ENCODE results near the gene GLS. TPM values are rescaled to one million over a fixed set of nuclear protein-coding genes. Genes with fewer than 3 reads are reported as not detected.
"Not testable (repeated sequence)": the region's sequence is repeated elsewhere in the genome, so short reads cannot be mapped to it uniquely, and the experiment has no call there.

GLS gene
- total RNA-seq, 1 experiment from 2014 or later: 270 TPM

DNA sequence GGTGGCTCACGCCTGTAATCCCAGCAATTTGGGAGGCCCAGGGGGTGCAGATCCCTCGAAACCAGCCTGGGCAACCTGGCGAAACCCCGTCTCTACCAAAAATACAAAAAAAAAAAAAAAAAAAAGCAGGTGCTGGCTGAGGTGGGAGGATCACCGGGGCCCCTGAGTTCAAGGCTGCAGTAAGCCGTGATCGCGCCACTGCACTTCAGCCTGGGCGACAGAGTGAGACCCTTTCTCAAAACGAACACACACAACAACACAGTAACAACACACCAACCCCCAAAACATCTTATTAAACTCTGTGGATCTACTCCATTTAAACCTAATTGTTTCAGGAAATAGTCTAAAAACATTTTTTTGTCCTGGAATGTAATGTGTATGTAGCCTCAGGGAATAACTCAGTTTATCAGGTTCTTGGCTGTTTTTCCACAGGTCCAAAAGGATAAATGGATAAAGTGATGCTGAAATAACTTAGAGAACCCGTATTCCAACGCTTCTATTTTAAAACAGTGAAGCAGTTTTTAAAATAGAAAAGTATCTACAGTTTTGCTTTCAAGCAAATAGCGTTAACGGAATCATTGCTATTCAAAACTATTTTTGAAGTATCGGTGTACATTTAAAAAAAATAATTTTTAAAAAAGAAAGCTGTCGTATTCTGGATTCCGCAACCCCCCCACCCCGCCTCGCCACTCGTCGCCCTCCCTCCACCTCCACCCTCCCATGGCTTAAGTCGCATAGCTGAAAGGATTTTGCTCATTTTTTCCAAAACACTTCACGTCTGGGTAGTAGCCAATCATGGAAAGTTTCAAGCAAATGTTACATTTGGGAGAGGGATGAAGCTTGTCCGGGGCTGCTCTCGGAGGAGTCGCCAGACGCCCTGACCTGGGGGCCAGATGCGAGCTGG is 895 bp upstream of the GLS start:
- in situ Hi-C loops (cut with HindIII; ENCODE audit: low pct_unique_long_range_greater_than_20kb, low sequenced_read_pairs): no loop called here
- DNase-seq (ENCODE audit: low read depth): peak; percentile 61

DNA sequence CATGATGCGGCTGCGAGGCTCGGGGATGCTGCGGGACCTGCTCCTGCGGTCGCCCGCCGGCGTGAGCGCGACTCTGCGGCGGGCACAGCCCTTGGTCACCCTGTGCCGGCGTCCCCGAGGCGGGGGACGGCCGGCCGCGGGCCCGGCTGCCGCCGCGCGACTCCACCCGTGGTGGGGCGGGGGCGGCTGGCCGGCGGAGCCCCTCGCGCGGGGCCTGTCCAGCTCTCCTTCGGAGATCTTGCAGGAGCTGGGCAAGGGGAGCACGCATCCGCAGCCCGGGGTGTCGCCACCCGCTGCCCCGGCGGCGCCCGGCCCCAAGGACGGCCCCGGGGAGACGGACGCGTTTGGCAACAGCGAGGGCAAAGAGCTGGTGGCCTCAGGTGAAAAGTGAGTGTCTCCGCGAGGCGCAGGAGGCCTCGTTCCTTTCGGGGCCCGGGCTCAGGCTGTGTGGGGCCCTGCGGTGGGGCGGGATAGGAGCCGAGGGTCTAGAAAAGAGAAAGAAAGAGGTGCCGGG is 520 bp downstream of the GLS start:
- in situ Hi-C loops (cut with HindIII; ENCODE audit: low pct_unique_long_range_greater_than_20kb, low sequenced_read_pairs): no loop called here
- DNase-seq (ENCODE audit: low read depth): no peak

DNA sequence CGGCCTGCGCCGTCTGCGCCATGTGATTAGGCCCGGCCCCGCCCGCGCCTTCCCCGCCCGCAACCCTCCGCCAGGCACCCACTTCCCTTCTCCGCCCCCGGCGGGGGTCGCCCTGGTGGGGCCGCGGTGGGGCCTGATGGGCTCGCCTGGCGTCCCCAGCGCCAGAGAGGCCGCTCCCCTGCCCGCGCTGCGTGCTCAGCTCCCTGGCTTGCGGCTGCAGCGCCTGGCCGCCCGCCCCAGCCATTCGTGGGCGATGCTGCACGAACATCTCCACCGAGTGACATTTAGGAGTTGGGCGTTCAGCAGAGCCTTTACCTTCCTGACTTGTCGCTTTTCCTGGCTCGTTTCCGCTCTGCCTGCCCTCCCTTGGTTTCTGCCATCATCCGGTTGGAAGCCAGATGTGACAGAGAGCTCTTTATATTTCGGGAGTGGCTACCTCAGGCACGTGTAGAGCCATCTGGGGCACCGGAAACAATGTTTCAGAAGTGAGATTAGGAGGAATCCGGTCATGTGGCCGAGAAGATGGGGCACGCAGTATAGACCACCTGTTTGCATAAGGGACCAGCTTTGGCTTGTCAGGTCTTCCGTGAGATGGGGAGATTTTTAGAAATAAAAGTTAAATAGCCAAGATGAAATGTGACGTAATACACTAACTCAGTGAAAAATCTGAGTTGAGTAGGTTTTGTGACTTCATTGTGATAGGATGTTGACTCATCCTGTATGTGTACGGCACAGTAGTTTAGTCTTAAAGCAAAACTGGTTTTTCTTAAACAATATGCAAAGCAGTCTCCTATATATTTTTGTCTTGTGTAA is 1.2 kb downstream of the GLS start:
- in situ Hi-C loops (cut with HindIII; ENCODE audit: low pct_unique_long_range_greater_than_20kb, low sequenced_read_pairs): no loop called here
- peak; percentile 81 for DNase-seq (ENCODE audit: low read depth)

DNA sequence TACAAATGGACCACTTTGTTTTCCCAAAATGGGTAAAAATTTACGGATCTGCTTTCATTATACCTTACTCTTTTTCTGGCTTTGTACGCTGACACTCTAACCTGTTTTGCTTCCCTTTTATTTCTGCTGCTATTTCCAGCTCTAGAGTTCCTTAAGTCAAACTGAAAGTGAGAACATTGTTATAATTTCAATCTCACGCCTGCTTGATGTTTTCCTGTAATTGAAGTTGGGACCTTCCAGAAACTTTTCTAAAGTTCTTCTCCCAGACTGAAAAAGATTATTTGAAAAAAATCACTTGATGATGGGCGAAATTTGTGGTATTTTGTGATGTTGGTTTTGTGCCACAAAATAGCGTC is 1.8 kb downstream of the GLS start:
- DNase-seq (ENCODE audit: low read depth): peak; percentile 55
- in situ Hi-C loops (cut with HindIII; ENCODE audit: low pct_unique_long_range_greater_than_20kb, low sequenced_read_pairs): no loop called here

DNA sequence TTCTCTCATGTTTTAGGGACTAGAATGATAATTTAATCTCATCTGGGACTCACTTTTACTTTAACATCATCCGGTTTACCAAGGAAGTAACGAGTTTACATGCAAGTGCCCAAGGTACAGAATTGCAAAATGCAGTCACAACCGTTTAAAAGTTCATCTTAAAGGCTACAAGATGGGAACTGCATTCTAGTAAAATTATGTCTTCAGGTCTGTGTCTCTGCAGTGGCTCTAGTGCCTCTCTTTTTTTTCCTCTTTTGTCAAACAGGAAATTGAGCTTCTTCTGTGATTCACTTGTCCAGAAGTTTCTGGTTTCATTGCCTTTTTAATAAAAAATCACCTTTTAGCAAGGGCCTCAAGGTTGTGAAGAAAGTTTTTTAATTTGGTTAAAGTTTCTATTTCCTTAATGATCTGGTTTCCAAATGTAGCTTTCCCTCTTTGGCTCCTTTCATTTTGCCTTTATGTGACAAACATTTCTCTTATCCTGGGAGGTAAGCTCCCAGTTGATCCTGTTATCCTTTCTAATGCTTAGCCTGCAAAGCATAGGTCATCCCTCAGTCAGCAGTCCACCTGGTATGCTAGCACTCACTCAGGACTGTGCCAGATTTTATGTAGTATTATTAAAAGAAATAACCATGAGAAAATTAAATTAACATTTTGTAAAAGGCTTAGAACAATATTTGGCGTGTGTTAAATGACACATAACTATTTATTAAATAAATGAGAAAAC is 2.4 kb downstream of the GLS start:
- DNase-seq (ENCODE audit: low read depth): peak; percentile 62
- in situ Hi-C loops (cut with HindIII; ENCODE audit: low pct_unique_long_range_greater_than_20kb, low sequenced_read_pairs): no loop called here

DNA sequence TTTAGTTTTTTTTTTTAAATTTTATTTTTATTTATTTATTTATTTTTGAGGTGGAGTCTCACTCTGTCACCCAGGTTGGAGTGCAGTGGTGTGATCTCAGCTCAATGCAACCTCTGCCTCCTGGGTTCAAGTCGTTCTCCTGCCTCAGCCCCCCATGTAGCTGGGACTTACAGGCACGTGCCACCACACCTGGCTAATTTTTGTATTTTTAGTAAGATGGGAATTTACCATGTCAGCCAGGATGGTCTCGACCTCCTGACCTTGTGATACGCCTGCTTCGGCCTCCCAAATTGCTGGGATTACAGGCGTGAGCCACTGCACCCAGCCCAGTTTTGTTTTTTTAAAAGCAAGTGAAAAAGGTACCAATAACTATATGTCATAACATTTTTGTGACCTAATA is 5.2 kb downstream of the GLS start:
- in situ Hi-C loops (cut with HindIII; ENCODE audit: low pct_unique_long_range_greater_than_20kb, low sequenced_read_pairs); DNase-seq (ENCODE audit: low read depth): not testable (repeated sequence)

DNA sequence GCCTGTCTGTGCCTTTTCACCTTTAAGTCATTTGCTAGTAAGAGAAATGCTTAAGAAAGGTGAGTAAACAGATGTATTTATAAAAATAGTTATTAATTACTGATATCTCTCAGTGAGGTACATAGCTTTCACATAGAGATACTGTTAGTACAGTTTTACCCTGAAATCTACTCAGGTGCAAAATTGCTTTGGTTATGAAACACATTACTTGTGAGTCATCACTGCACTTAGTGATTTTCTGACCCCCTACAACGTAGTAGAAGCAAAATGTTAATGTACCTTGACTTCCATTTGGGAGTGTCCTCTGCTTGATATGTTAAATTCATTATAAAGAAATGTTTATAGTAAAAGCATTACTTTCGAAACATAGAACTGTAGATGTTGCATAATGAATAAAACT is 6.5 kb downstream of the GLS start:
- in situ Hi-C loops (cut with HindIII; ENCODE audit: low pct_unique_long_range_greater_than_20kb, low sequenced_read_pairs): no loop called here
- peak; percentile 65 for DNase-seq (ENCODE audit: low read depth)

DNA sequence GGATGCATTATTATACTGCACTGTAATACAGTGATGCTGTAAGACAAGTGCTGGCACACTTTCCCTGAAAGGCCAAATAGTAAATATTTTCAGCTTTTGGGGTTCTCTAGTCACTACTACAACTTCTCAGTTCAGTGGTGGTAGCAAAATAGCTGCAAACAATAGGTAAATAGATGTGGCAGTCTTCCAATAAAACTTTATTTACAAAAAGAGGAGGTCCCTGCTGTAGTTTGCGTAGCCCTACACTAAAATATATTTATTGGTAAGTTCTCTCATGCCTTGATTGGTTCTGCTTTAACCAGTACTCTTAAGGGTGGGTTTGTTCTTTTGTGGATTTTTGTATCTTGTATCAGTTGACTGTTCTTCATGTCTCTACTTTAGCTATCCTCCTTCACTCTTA is 7.8 kb downstream of the GLS start:
- in situ Hi-C loops (cut with HindIII; ENCODE audit: low pct_unique_long_range_greater_than_20kb, low sequenced_read_pairs): no loop called here
- no peak for DNase-seq (ENCODE audit: low read depth)

DNA sequence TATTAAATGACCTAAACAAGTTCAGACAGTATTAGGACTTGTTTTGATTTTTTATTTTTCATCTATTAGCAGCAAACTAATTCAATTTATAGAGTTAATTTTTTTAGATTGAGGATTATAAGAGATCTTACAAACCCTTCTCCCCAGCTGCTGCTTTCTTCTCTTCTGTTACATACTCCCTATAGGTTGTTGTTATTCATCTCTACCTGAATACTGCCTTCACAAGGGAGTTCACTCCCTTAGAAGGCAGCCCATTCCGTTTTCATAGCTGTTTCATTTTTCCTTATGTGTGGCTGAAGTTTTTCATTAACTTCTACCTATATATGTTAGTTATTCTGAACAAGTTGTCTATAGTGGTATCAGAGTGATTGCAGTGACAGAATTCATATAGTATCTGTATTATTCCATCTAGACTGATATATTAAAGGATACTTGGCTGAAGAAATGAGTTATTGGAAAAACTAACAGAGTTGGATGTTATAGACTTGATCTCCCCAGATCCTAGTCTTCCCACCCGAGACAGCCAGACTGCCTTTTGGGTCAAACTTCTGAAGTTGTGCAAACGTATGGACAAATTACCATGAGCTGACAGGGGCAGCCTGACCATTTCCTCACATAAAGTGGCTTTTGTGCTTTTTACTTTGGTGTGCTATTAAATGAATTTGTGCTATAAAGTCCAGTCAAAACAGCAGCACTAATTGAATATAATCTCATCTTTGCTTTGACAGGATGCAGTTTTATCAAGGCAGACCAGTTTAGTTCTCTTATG is 8.7 kb downstream of the GLS start:
- in situ Hi-C loops (cut with HindIII; ENCODE audit: low pct_unique_long_range_greater_than_20kb, low sequenced_read_pairs): no loop called here
- peak; percentile 60 for DNase-seq (ENCODE audit: low read depth)

DNA sequence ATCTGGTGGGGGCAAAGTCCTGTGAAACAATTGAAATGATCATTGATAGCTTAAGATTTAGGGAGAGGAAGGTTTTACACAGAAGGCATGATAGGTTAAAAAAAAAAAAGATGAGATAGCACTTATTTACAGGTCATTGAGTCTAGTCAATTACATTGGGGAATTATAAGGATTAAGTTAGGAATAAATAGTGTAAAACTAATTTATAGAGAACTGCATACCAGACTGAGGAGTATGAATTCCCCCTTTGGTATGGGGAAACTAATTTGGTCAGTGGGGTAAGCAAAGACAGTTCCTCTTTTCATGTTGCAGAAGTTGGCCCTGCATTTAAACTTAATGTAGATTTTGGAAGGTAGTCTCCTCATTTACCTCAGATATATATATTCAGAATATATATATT is 10.8 kb downstream of the GLS start:
- in situ Hi-C loops (cut with HindIII; ENCODE audit: low pct_unique_long_range_greater_than_20kb, low sequenced_read_pairs): no loop called here
- DNase-seq (ENCODE audit: low read depth): no peak

DNA sequence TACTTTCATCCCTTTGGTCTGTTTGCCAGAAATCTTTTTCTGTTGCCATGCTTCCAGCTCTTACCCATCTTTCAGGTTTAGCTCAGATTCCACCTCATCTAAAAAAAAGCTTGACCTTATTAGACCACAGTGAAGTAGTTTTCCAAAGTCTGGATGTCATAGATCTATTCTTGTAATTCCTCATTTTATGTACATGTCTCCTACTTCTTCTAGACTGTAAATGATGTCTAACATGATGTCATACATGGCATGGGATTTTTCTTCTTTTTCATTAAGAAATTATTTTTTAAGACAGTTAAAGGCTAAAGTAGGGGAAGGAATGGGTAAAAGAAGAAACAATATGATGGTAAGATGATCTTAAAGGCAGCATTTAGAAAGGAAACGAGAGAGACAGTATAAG is 11.3 kb downstream of the GLS start:
- peak; percentile 42 for DNase-seq (ENCODE audit: low read depth)
- in situ Hi-C loops (cut with HindIII; ENCODE audit: low pct_unique_long_range_greater_than_20kb, low sequenced_read_pairs): no loop called here

DNA sequence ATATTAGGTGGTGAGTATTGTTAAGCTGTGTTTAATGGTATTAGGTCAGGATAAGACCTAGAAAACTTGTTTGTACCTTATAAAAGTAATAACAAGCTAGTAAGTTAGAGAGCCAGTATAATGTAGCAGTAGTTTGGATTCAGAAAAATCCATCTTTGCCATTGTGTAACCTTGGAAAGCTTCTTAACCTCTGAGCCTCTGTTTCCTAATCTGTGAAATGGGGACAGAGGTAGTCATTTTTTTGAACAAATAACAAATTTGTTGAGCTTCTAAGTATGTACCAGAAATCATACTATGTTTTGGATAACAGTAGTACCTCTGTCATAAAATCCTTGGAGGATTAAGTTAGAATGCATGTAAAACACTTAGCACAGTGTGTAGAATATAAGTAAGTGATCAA is 12.5 kb downstream of the GLS start:
- DNase-seq (ENCODE audit: low read depth): no peak
- in situ Hi-C loops (cut with HindIII; ENCODE audit: low pct_unique_long_range_greater_than_20kb, low sequenced_read_pairs): no loop called here

DNA sequence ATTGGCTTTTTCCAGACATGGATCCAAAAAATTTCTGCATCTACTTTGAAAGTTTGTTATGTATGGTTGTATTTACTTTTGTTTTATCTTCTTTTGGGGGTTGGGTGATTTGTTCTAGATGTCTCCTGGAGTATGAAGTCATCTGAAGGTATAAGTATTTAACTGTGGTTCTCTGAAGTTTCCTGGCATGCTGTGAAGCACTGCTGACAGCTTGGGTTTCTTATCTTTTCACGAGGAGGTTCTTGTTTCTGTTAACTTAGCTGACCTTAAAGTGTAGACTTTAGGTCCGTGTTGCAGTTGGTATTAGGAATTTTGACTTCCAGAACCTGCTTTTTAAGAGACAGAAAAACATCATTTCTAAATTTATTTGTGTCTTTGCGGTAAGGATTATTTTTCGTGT is 15.9 kb downstream of the GLS start:
- no peak for DNase-seq (ENCODE audit: low read depth)
- in situ Hi-C loops (cut with HindIII; ENCODE audit: low pct_unique_long_range_greater_than_20kb, low sequenced_read_pairs): no loop called here

DNA sequence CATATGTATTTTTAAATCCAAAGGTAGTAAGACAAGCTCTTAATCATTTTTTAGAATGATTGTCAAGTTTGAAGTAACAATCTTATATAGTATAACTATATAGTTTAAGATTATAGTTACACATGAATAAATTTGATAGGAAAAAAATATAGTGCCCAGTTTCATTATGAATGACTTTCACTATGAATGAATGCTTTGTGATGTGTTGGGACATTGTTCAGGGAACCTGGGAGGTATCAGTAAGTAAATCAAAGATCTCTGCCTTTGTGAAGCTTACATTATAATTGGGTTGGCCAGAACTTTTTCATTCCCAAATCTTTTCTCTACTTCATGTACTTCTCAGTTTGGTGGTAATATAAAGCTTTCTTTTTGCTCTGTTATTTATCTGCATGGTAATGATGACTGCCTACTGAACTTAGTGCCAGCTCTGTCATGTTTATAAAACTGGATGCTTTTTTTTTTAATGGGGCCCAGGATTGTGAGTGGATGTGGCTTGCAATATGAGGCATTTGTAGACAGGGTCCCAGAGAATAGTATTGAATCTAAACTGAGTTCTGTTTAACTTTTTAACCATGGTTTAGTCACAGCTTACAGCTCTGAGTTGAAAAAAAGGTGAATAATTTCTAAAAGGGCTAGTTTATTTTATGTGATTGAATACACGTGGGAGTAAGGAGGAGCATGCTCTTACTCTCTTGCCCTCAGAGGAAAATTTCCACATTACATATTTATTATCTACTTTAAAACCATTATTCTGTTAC is 23.3 kb downstream of the GLS start:
- in situ Hi-C loops (cut with HindIII; ENCODE audit: low pct_unique_long_range_greater_than_20kb, low sequenced_read_pairs): no loop called here

DNA sequence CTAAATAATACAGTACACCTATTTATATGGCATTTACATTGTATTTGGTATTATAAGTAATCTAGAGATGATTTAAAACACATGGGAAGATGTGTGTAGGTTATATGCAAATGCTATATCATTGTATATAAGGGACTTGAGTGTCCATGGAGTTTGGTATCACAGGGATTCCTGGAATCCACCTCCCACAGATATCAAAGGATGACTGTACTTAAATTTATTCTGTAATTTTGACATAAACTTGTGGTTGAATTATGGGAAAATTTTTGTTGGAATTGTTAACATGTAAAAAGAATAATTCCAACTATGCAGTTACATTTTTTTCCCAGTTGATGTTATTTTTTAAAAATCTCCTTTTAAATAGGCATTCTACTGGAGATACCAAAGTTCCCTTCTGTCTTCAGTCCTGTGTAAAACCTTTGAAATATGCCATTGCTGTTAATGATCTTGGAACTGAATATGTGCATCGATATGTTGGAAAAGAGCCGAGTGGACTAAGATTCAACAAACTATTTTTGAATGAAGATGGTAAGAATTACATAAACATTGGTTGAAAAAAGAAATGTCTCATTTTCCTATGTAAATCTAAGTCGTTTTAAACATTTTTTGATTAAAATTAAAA is 24.1 kb downstream of the GLS start:
- DNase-seq (ENCODE audit: low read depth): no peak
- in situ Hi-C loops (cut with HindIII; ENCODE audit: low pct_unique_long_range_greater_than_20kb, low sequenced_read_pairs): no loop called here

More for the DNA sequence above, 23.3 kb downstream of the GLS start:
- DNase-seq (ENCODE audit: low read depth): no peak

DNA sequence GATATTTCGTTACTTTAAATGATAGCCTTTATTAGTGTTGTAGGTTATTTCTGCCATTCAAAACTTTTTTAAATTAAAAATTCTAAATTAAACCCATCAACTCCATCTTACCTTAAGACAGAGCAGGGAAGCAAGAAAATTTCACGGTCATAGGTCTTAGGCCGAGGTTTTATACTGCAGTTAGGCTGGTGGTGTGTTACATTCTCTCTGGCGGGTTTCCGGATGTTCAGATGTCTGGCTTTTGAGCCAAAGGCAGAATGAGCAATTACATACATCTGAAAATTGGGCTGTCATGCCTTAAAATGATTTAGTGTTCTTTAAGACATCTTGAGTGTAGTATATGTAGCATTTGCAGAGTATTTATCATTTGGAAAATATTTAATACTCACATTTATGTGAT is 27.9 kb downstream of the GLS start:
- in situ Hi-C loops (cut with HindIII; ENCODE audit: low pct_unique_long_range_greater_than_20kb, low sequenced_read_pairs): no loop called here
- no peak for DNase-seq (ENCODE audit: low read depth)

DNA sequence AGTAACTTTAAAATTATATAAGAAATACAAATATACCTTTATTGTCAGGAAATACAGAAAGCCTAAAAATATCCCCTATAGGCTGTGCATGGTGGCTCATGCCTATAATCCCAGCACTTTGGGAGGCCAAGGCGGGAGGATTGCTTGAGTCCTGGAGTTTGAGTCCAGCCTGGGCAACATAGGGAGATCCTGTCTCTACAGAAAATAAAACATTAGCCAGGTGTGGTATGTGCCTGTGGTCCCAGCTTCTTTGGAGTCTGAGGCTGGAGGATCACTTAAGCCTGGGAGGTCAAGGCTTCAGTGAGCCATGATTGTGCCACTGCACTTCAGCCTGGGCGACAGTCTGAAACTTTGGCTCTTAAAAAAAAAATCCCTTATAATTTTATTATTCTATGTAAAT is 29.1 kb downstream of the GLS start:
- in situ Hi-C loops (cut with HindIII; ENCODE audit: low pct_unique_long_range_greater_than_20kb, low sequenced_read_pairs): no loop called here

More for the DNA sequence above, 29.1 kb downstream of the GLS start:
- no peak for DNase-seq (ENCODE audit: low read depth)

All from Caki2 (cell line).